ENCODE results near the gene C10orf67.
A peak's percentile ranks its signal among the peaks of the same experiment; 100 is the strongest.

GRCh38 chr10:23338155-23338828, 6.3 kb downstream of the C10orf67 start:
- TF ChIP-seq FOSL1 (IDR thresholded peaks at IDR 0.05; ENCODE audit: insufficient read depth, low read depth, low read length) (no peak), JUND (IDR thresholded peaks at IDR 0.05; ENCODE audit: low read length) (no peak), CTCF (IDR thresholded peaks at IDR 0.05; ENCODE audit: control extremely low read depth in 1 of 3, insufficient read depth in 1 of 3, low read depth in 1 of 3, low read length in 3 of 3) (peak; percentile 45 to 65 (median 56)), SUZ12 (IDR thresholded peaks at IDR 0.05; ENCODE audit: low read length) (no peak), SIX5 (IDR thresholded peaks at IDR 0.05; ENCODE audit: low read depth, low read length) (no peak), RNF2 (IDR thresholded peaks at IDR 0.05; ENCODE audit: borderline replicate concordance, low read depth, low read length, missing control alignments, poor library complexity, severe bottlenecking) (no peak), YY1 (IDR thresholded peaks at IDR 0.05; ENCODE audit: low read depth, low read length) (no peak)

Measured in H1 (cell line).